Mesothelial cell of epicardium (in vitro differentiated cells): ENCODE results near the gene ALG14. TPM values are rescaled to one million over a fixed set of nuclear protein-coding genes. Genes with fewer than 3 reads are reported as not detected.

ENCODE experiments used
- DNase-seq, 2 experiments: peaks; one replicate each; pipeline ENCODE4 v3.0.0; 2021; ENCODE audit warnings: low spot score in 2 of 2; ENCODE audit not compliant: unreplicated experiment in 2 of 2
- H3K27ac Mint-ChIP-seq: 2 replicates; pipeline ENCODE4 v1.8.0; 2021; ENCODE audit warnings: mixed read lengths
- H3K27me3 Mint-ChIP-seq: 2 replicates; pipeline ENCODE4 v1.8.0; 2021; ENCODE audit warnings: low read depth, mixed read lengths
- H3K36me3 Mint-ChIP-seq: 2 replicates; pipeline ENCODE4 v1.8.0; 2021; ENCODE audit warnings: mixed read lengths
- H3K4me1 Mint-ChIP-seq: 2 replicates; pipeline ENCODE4 v1.8.0; 2021; ENCODE audit warnings: mixed read lengths
- H3K4me3 Mint-ChIP-seq: 2 replicates; pipeline ENCODE4 v1.8.0; 2021; ENCODE audit warnings: mild to moderate bottlenecking, moderate library complexity, mixed read lengths
- H3K9me3 Mint-ChIP-seq: 2 replicates; pipeline ENCODE4 v1.8.0; 2021; ENCODE audit warnings: mixed read lengths
- CTCF ChIP-seq: fragments of 200-600 bp; sonication (generic); IDR thresholded peaks from one replicate; pipeline ENCODE4 v1.5.0; 2021; ENCODE audit warnings: antibody characterized with exemption; ENCODE audit not compliant: unreplicated experiment
- total RNA-seq: library from RNA; stranded (reverse); gene quantifications from 3 replicates; pipeline ENCODE4 v1.2.1, GENCODE V29; 2021

ALG14 gene
- total RNA-seq, 1 donor from 2014 or later: 5.0 TPM

GRCh38 chr1:95029532-95029931, 43.2 kb downstream of the ALG14 start:
- Mint-ChIP-seq H3K9me3 (peaks cover 13% of the 10 kb centered on the region), H3K27me3 (no peaks in the 10 kb centered on the region), H3K36me3 (peaks cover 23% of the 10 kb centered on the region), H3K4me1 (no peaks in the 10 kb centered on the region), H3K4me3 (no peak overlapping the region), H3K27ac (no peak overlapping the region)
- DNase-seq: no peak
- TF ChIP-seq CTCF: no peak

- TF ChIP-seq CTCF: no peak
- DNase-seq: no peak
- Mint-ChIP-seq H3K4me3 (no peak overlapping the region), H3K27ac (no peak overlapping the region), H3K36me3 (peaks cover 27% of the 10 kb centered on the region), H3K27me3 (no peaks in the 10 kb centered on the region), H3K4me1 (no peaks in the 10 kb centered on the region), H3K9me3 (peaks cover 16% of the 10 kb centered on the region)
Measured at GRCh38 chr1:95028954-95029353, 43.8 kb downstream of the ALG14 start.

GRCh38 chr1:95027046-95027445, 45.7 kb downstream of the ALG14 start:
- Mint-ChIP-seq H3K9me3 (peaks cover 16% of the 10 kb centered on the region), H3K27ac (no peak overlapping the region), H3K36me3 (peaks cover 30% of the 10 kb centered on the region), H3K4me3 (no peak overlapping the region), H3K4me1 (peaks cover 7% of the 10 kb centered on the region), H3K27me3 (no peaks in the 10 kb centered on the region)
- DNase-seq: no peak
- TF ChIP-seq CTCF: no peak

- no peak for DNase-seq
- no peak for TF ChIP-seq CTCF
- Mint-ChIP-seq H3K9me3 (peaks cover 16% of the 10 kb centered on the region), H3K4me1 (peaks cover 30% of the 10 kb centered on the region), H3K4me3 (no peak overlapping the region), H3K27ac (no peak overlapping the region), H3K36me3 (peaks cover 30% of the 10 kb centered on the region), H3K27me3 (no peaks in the 10 kb centered on the region)
Measured at GRCh38 chr1:95023399-95024043, 49.2 kb downstream of the ALG14 start.

GRCh38 chr1:95022644-95022926, 50.2 kb downstream of the ALG14 start:
- Mint-ChIP-seq H3K4me1 (peaks cover 34% of the 10 kb centered on the region), H3K9me3 (peaks cover 11% of the 10 kb centered on the region), H3K36me3 (peaks cover 27% of the 10 kb centered on the region), H3K4me3 (no peak overlapping the region), H3K27me3 (no peaks in the 10 kb centered on the region), H3K27ac (no peak overlapping the region)
- no peak for DNase-seq
- TF ChIP-seq CTCF: no peak
